ENCODE data around the gene ABHD14A. TPM values are rescaled to one million over a fixed set of nuclear protein-coding genes. Genes with fewer than 3 reads are reported as not detected.

Gene ABHD14A
- total and polyA plus RNA-seq, 2 of the 4 experiments (the other 2 are of a cell fraction), result 3.4 to 10.0 TPM

Small RNA genes lying within 50 kb of the gene (microRNA-seq; reads per million reads assigned to microRNA genes)
- not detected for gene AC115284.1 (ENCODE audit: insufficient read depth, insufficient read length)

Small RNA genes lying within 50 kb of the gene (small RNA-seq; reads per million reads assigned to genes)
- 0 reads per million in 5 experiments for gene AC115284.1

Other genes starting within 250 kb of the ABHD14A start
- gene IQCF6, start 195.8 kb upstream of the ABHD14A start, total RNA-seq (2012; rRNA removed), result not detected in 2 replicates
- gene IQCF6, start 195.8 kb upstream of the ABHD14A start, polyA plus RNA-seq (2012; rRNA removed), result not detected in 2 replicates
- not detected in 2 replicates for gene IQCF2, start 113.4 kb upstream of the ABHD14A start, total RNA-seq (2012; rRNA removed)
- not detected in 2 replicates for gene IQCF2, start 113.4 kb upstream of the ABHD14A start, polyA plus RNA-seq (2012; rRNA removed)
- not detected in 2 replicates for gene IQCF5, start 99.5 kb upstream of the ABHD14A start, total RNA-seq (2012; rRNA removed)
- not detected in 2 replicates for gene IQCF5, start 99.5 kb upstream of the ABHD14A start, polyA plus RNA-seq (2012; rRNA removed)
- gene IQCF1, start 71.7 kb upstream of the ABHD14A start, total RNA-seq (2012; rRNA removed), result not detected in 2 replicates
- not detected in 2 replicates for gene IQCF1, start 71.7 kb upstream of the ABHD14A start, polyA plus RNA-seq (2012; rRNA removed)
- 38.6 and 39.8 TPM in 2 replicates for gene RRP9, start 33.2 kb upstream of the ABHD14A start, total RNA-seq (2012; rRNA removed)
- 30.9 and 32.1 TPM in 2 replicates for gene RRP9, start 33.2 kb upstream of the ABHD14A start, polyA plus RNA-seq (2012; rRNA removed)
- 14.4 and 16.3 TPM in 2 replicates for gene PARP3, start 32.7 kb upstream of the ABHD14A start, total RNA-seq (2012; rRNA removed)
- gene PARP3, start 32.7 kb upstream of the ABHD14A start, polyA plus RNA-seq (2012; rRNA removed), result 22.0 and 22.5 TPM in 2 replicates
- under 0.01 TPM in 1 of 2 replicates, not detected in the other for gene GPR62, start 19.7 kb upstream of the ABHD14A start, total RNA-seq (2012; rRNA removed)
- gene GPR62, start 19.7 kb upstream of the ABHD14A start, polyA plus RNA-seq (2012; rRNA removed), result not detected in 2 replicates
- 70.8 and 71.1 TPM in 2 replicates for gene PCBP4, start 7.6 kb upstream of the ABHD14A start, total RNA-seq (2012; rRNA removed)
- 110 and 122 TPM in 2 replicates for gene PCBP4, start 7.6 kb upstream of the ABHD14A start, polyA plus RNA-seq (2012; rRNA removed)
- 6.4 and 7.2 TPM in 2 replicates for gene ABHD14B, start 1.0 kb upstream of the ABHD14A start, total RNA-seq (2012; rRNA removed)
- gene ABHD14B, start 1.0 kb upstream of the ABHD14A start, polyA plus RNA-seq (2012; rRNA removed), result 28.3 and 30.4 TPM in 2 replicates
- 21.1 and 22.0 TPM in 2 replicates for gene ACY1, start 8.5 kb downstream of the ABHD14A start, total RNA-seq (2012; rRNA removed)
- 44.8 and 47.1 TPM in 2 replicates for gene ACY1, start 8.5 kb downstream of the ABHD14A start, polyA plus RNA-seq (2012; rRNA removed)
- gene RPL29, start 20.8 kb downstream of the ABHD14A start, total RNA-seq (2012; rRNA removed), result 1,798 and 2,081 TPM in 2 replicates
- gene RPL29, start 20.8 kb downstream of the ABHD14A start, polyA plus RNA-seq (2012; rRNA removed), result 2,126 and 2,187 TPM in 2 replicates
- 9.3 and 9.7 TPM in 2 replicates for gene DUSP7, start 81.5 kb downstream of the ABHD14A start, total RNA-seq (2012; rRNA removed)
- 24.0 and 27.8 TPM in 2 replicates for gene DUSP7, start 81.5 kb downstream of the ABHD14A start, polyA plus RNA-seq (2012; rRNA removed)
- gene POC1A, start 179.4 kb downstream of the ABHD14A start, total RNA-seq (2012; rRNA removed), result 8.3 and 10.6 TPM in 2 replicates
- gene POC1A, start 179.4 kb downstream of the ABHD14A start, polyA plus RNA-seq (2012; rRNA removed), result 11.5 TPM in 2 replicates
- gene ALAS1, start 223.1 kb downstream of the ABHD14A start, total RNA-seq (2012; rRNA removed), result 29.7 and 32.8 TPM in 2 replicates
- 47.2 and 47.8 TPM in 2 replicates for gene ALAS1, start 223.1 kb downstream of the ABHD14A start, polyA plus RNA-seq (2012; rRNA removed)